PC-3 (cell line): ENCODE data around the gene SLC38A6.

Experiments used
- CTCF ChIP-seq: fragments of 300-600 bp; sonication (generic); conservative IDR thresholded peaks from 2 replicates; pipeline ENCODE4 v1.5.1; 2017; ENCODE audit warnings: antibody characterized with exemption, low read depth, mild to moderate bottlenecking, low read length
- EZH2phosphoT487 ChIP-seq: fragments of 300-600 bp; sonication (generic); IDR thresholded peaks from 2 replicates; pipeline ENCODE4 v1.6.1; 2018; ENCODE audit warnings: mild to moderate bottlenecking, antibody characterized with exemption, low read length, borderline replicate concordance

GRCh38 chr14:60981633-60982455, 799 bp downstream of the SLC38A6 start:
- no peak for TF ChIP-seq CTCF
- TF ChIP-seq EZH2phosphoT487 = no peak
